K562 (cell line): ENCODE data around the gene CRYZL1. TPM values are rescaled to one million over a fixed set of nuclear protein-coding genes. Genes with fewer than 3 reads are reported as not detected.

Experiments used
- CCNT2 ChIP-seq: IDR thresholded peaks from 2 replicates; pipeline ENCODE4 v1.6.1; 2011; ENCODE audit warnings: borderline replicate concordance, low read depth, mild to moderate bottlenecking, moderate library complexity, mixed read lengths, low read length; ENCODE audit not compliant: insufficient read length; ENCODE audit errors: extremely low read depth
- CEBPG ChIP-seq, 3 experiments: fragments of 200-800 bp in 1 of 3; sonication (Bioruptor generic) in 1 of 3; sonication (generic) in 1 of 3; formaldehyde crosslinking in 1 of 3; IDR thresholded peaks in 2 of 3; conservative IDR thresholded peaks in 1 of 3; 2 replicates each; pipeline versions ENCODE4 v1.6.1 to v1.8.0; 2016 to 2022; ENCODE audit warnings: missing compliant biosample characterization in 2 of 3, missing genetic modification characterization in 2 of 3, mild to moderate bottlenecking in 1 of 3, missing genetic modification reagents in 1 of 3
- CXXC5 ChIP-seq: fragments of 250-450 bp; sonication (Bioruptor Pico); IDR thresholded peaks from 2 replicates; pipeline ENCODE4 v1.8.0; 2022; ENCODE audit warnings: inconsistent platforms, mild to moderate bottlenecking, moderate library complexity
- ETV1 ChIP-seq: fragments of 450-650 bp; conservative IDR thresholded peaks from 2 replicates; pipeline ENCODE4 v1.6.1; 2016; ENCODE audit warnings: missing genetic modification characterization, control low read depth, low read depth, missing compliant biosample characterization
- TRIM24 ChIP-seq, 2 experiments: fragments of 450-650 bp; IDR thresholded peaks; 2 replicates each; pipeline ENCODE4 v1.6.1; 2016
- ZBTB7A ChIP-seq: IDR thresholded peaks from 2 replicates; pipeline ENCODE4 v1.6.1; 2011; ENCODE audit warnings: low read depth, mild to moderate bottlenecking, low read length, moderate library complexity, borderline replicate concordance; ENCODE audit not compliant: control insufficient read depth
- ZKSCAN1 ChIP-seq: fragments of 150-350 bp; IDR thresholded peaks from 2 replicates; pipeline ENCODE4 v1.6.1; 2016; ENCODE audit warnings: low read depth, low read length
- polyA plus RNA-seq, 8 experiments: library from polyadenylated mRNA; depleted of rRNA in 4 of 8; stranded (reverse) in 5 of 8; unstranded in 3 of 8; fragments of >200 nt; fragmentation: Nextera tagmentation in 2 of 8; fragmentation: Illumina TruSeq in 1 of 8; extraction: Ambion mirVana in 2 of 8; extraction: Trizol in 1 of 8; gene quantifications; 2 replicates each; pipeline versions ENCODE4 v1.2.1 to v1.2.3, GENCODE V29; 2011 to 2014; ENCODE audit warnings: inconsistent platforms in 1 of 8, missing spikeins in 1 of 8
- total RNA-seq, 7 experiments: library from RNA; depleted of rRNA in 6 of 7; stranded (reverse); fragments of >200 nt in 6 of 7; fragmentation: Illumina TruSeq in 2 of 7; extraction: Trizol in 2 of 7; gene quantifications; 2 replicates each; pipeline versions ENCODE4 v1.2.1 to v1.2.3, GENCODE V29; 2011 to 2021; ENCODE audit warnings: low replicate concordance in 1 of 7
- TF ChIP-seq, protein P1 (sequence below): fragments of 450-650 bp; formaldehyde crosslinking; conservative IDR thresholded peaks from 2 replicates; pipeline ENCODE4 v1.4.0; 2022; ENCODE audit warnings: mild to moderate bottlenecking, missing genetic modification characterization
- TF ChIP-seq, protein P2 (sequence below), 2 experiments: fragments of 200-800 bp in 1 of 2; sonication (Bioruptor generic) in 1 of 2; sonication (generic) in 1 of 2; formaldehyde crosslinking in 1 of 2; IDR thresholded peaks in 1 of 2; conservative IDR thresholded peaks in 1 of 2; 2 replicates each; pipeline versions ENCODE4 v1.5.0 to v1.6.1; 2016 to 2020; ENCODE audit warnings: missing compliant biosample characterization in 1 of 2, missing genetic modification characterization in 1 of 2, missing genetic modification reagents in 1 of 2
- TF ChIP-seq, protein P3 (sequence below), 2 experiments: fragments of 450-650 bp; formaldehyde crosslinking in 1 of 2; IDR thresholded peaks; 2 replicates each; pipeline versions ENCODE4 v1.4.0 to v1.6.1; 2014 to 2020; ENCODE audit warnings: mild to moderate bottlenecking in 2 of 2, borderline replicate concordance in 1 of 2, low read depth in 1 of 2
- TF ChIP-seq, protein P4 (sequence below): fragments of 250-450 bp; sonication (Bioruptor Pico); IDR thresholded peaks from 2 replicates; pipeline ENCODE4 v1.8.0; 2021; ENCODE audit warnings: mild to moderate bottlenecking, moderate library complexity

CRYZL1 gene
- total and polyA plus RNA-seq, 9 of the 15 experiments (the other 6 are each of a cell fraction or from before 2014, with no cell fraction given) = 19.9 to 98.2 (median 39.2) TPM

DNA sequence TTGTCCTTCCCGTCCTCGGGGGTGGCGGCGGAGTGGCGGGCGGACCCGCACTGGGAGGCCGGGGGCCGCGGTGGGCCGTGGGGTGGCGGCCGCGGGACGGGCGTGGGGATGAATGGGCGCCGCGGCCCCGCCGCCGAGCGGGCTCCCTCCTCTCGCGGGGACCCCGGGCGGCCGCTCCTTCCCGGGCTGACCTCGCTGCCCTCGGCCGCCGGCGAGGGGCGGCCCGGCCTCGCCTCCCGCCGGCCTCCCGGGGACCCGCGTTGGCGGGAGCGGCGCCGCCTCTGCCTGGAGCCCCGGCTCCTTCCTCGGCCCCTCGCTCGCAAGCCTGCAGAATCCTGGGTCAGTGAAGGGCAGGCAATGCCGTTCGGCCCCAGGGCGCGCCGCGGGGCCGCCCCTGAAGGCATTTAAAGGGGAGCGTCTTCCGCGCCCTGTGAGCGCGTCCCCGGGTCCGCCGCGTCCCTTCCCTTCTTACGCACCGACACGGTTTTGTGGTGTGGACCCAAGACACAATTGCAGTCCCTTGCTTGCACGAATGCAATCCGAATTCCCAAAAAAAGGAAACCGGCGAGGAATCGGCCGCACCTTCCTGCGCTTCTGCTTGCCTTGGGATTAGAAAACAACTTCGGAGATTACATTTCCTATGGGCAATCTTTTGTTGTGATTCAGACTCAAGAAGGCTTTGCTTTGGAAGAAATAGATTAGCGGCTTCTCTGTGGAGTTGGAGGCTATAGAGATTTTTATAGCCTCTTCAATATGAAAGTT is 1.5 kb upstream of the CRYZL1 start (continued):
- TF ChIP-seq, protein P1, sequence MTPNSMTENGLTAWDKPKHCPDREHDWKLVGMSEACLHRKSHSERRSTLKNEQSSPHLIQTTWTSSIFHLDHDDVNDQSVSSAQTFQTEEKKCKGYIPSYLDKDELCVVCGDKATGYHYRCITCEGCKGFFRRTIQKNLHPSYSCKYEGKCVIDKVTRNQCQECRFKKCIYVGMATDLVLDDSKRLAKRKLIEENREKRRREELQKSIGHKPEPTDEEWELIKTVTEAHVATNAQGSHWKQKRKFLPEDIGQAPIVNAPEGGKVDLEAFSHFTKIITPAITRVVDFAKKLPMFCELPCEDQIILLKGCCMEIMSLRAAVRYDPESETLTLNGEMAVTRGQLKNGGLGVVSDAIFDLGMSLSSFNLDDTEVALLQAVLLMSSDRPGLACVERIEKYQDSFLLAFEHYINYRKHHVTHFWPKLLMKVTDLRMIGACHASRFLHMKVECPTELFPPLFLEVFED (CRISPR knock-in tag) = no peak
- TF ChIP-seq ETV1 (tag) (no peak), CEBPG (CRISPR knock-in tag; IDR thresholded peaks at IDR 0.05) (no peak), CEBPG (tag; conservative IDR thresholded peaks at IDR 0.05 in 1 of 2, IDR thresholded peaks at IDR 0.05 in 1 of 2) (no peak), CCNT2 (peak; percentile 21), CXXC5 (CRISPR knock-in tag) (0 out of 2 replicates have a peak, but pooled peaks have one; percentile 0), TRIM24 (IDR thresholded peaks at IDR 0.05) (no peak), ZBTB7A (peak; percentile 16; the same call in 1 of the 2 replicates), ZKSCAN1 (no peak)
- TF ChIP-seq, protein P2, sequence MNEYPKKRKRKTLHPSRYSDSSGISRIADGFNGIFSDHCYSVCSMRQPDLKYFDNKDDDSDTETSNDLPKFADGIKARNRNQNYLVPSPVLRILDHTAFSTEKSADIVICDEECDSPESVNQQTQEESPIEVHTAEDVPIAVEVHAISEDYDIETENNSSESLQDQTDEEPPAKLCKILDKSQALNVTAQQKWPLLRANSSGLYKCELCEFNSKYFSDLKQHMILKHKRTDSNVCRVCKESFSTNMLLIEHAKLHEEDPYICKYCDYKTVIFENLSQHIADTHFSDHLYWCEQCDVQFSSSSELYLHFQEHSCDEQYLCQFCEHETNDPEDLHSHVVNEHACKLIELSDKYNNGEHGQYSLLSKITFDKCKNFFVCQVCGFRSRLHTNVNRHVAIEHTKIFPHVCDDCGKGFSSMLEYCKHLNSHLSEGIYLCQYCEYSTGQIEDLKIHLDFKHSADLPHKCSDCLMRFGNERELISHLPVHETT (CRISPR knock-in tag; conservative IDR thresholded peaks at IDR 0.05 in 1 of 2, IDR thresholded peaks at IDR 0.05 in 1 of 2) = no peak
- TF ChIP-seq, protein P3, sequence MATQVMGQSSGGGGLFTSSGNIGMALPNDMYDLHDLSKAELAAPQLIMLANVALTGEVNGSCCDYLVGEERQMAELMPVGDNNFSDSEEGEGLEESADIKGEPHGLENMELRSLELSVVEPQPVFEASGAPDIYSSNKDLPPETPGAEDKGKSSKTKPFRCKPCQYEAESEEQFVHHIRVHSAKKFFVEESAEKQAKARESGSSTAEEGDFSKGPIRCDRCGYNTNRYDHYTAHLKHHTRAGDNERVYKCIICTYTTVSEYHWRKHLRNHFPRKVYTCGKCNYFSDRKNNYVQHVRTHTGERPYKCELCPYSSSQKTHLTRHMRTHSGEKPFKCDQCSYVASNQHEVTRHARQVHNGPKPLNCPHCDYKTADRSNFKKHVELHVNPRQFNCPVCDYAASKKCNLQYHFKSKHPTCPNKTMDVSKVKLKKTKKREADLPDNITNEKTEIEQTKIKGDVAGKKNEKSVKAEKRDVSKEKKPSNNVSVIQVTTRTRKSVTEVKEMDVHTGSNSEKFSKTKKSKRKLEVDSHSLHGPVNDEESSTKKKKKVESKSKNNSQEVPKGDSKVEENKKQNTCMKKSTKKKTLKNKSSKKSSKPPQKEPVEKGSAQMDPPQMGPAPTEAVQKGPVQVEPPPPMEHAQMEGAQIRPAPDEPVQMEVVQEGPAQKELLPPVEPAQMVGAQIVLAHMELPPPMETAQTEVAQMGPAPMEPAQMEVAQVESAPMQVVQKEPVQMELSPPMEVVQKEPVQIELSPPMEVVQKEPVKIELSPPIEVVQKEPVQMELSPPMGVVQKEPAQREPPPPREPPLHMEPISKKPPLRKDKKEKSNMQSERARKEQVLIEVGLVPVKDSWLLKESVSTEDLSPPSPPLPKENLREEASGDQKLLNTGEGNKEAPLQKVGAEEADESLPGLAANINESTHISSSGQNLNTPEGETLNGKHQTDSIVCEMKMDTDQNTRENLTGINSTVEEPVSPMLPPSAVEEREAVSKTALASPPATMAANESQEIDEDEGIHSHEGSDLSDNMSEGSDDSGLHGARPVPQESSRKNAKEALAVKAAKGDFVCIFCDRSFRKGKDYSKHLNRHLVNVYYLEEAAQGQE (IDR thresholded peaks at IDR 0.05; ENCODE audit: borderline replicate concordance) = 0 out of 2 replicates have a peak, but pooled peaks have one; percentile 3
- TF ChIP-seq, protein P3 (CRISPR knock-in tag; IDR thresholded peaks at IDR 0.05; ENCODE audit: low read depth) = no peak
- TF ChIP-seq, protein P4, sequence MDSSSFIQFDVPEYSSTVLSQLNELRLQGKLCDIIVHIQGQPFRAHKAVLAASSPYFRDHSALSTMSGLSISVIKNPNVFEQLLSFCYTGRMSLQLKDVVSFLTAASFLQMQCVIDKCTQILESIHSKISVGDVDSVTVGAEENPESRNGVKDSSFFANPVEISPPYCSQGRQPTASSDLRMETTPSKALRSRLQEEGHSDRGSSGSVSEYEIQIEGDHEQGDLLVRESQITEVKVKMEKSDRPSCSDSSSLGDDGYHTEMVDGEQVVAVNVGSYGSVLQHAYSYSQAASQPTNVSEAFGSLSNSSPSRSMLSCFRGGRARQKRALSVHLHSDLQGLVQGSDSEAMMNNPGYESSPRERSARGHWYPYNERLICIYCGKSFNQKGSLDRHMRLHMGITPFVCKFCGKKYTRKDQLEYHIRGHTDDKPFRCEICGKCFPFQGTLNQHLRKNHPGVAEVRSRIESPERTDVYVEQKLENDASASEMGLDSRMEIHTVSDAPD (CRISPR knock-in tag) = no peak
